Measurements from ENCODE around the gene AP1G1.
A peak's percentile ranks its signal among the peaks of the same experiment; 100 is the strongest.

- TF ChIP-seq CTCF (IDR thresholded peaks at IDR 0.05) (peak in 1 of 6 experiments; percentile 16), POLR2A (IDR thresholded peaks at IDR 0.05) (peak; percentile 73 to 76)
These were observed at the start of gene AP1G1 for GRCh38 chr16:71808593-71809459.
